Measurements from ENCODE around the gene DYNC2I2.
A peak's percentile ranks its signal among the peaks of the same experiment; 100 is the strongest.

DYNC2I2 gene

DNA sequence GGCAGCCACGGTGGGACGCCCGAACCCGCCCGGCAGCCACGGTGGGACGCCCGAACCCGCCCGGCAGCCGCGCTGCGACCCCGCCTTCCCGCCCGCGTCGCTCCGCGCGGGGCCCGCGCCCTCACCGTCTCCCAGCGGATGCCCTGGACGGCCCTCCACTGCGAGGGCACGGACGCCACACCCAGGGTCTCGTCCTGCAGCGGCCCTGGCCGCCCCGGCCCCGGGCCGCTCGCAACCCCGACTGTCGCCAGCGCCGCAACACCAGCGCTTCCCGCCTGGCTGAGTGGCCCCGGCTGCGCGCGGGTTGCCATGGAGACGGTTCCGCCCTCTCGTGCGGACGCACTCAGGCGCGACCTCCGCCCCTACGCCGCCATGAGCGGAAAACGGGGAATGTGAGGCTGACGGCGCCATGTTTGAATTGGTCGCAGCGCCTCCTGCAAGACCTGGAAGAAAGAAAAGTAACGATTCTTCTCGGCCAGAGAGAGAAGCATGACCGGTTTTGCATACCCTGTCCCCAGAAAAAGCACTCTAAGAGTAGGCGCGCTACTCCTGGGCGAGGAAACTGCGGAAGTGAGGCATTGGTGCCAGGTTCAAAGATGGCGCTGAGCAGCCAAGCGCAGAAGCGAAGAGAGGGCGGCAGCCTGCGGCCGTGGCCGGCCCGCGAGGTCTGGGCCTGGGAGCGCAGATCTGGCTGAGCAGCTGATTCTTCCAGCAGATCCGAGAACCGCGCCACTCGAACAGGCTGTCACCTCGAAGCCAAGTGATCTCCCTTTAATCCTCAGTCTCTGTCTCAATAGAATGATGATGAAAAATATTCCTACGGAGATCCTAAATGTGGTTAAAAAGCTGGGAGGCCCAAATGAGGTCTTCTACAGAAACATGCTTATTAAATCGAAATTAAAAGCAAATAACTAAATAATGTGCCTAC, at the start of gene DYNC2I2:
Gene DYNC2I2 (minus strand): TSS at position 432 of the 928 bp plus-strand sequence. CDS start 121 bp downstream, at position 311.
- peak within 1 kb of the TSS; percentile 53 for H3K4me3 ChIP-seq (ENCODE audit: low read depth, low read length)
- TF ChIP-seq, protein P1, sequence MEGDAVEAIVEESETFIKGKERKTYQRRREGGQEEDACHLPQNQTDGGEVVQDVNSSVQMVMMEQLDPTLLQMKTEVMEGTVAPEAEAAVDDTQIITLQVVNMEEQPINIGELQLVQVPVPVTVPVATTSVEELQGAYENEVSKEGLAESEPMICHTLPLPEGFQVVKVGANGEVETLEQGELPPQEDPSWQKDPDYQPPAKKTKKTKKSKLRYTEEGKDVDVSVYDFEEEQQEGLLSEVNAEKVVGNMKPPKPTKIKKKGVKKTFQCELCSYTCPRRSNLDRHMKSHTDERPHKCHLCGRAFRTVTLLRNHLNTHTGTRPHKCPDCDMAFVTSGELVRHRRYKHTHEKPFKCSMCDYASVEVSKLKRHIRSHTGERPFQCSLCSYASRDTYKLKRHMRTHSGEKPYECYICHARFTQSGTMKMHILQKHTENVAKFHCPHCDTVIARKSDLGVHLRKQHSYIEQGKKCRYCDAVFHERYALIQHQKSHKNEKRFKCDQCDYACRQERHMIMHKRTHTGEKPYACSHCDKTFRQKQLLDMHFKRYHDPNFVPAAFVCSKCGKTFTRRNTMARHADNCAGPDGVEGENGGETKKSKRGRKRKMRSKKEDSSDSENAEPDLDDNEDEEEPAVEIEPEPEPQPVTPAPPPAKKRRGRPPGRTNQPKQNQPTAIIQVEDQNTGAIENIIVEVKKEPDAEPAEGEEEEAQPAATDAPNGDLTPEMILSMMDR (IDR thresholded peaks at IDR 0.05; ENCODE audit: control insufficient read depth, extremely low read depth, insufficient read depth): no peak
- peak; percentile 81 for DNase-seq (ENCODE audit: low read depth)

DNA sequence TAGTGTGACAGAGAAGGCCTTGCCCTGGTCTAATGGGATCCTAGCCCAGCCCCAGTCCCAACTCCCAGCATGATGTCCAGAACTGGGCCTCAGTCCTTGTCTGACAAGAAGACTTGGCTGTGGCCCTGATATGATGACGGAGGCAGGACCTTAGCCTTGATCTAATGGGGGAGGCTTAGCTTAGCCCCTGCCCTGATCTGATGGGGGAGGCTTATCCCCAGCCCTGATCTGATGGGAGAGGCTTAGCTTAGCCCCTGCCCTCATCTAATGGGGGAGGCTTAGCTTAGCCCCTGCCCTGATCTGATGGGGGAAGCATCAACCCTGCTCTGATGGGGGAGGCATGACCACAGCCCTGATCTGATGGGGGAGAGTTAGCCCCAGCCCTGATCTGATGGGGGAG, 49.4 kb upstream of the DYNC2I2 start:
- H3K4me3 ChIP-seq (ENCODE audit: low read depth, low read length): no peak overlapping the region
- no peak for DNase-seq (ENCODE audit: low read depth)
- TF ChIP-seq, protein P1 (IDR thresholded peaks at IDR 0.05; ENCODE audit: control insufficient read depth, extremely low read depth, insufficient read depth): no peak

GRCh38 chr9:128705051-128705965, 48.7 kb upstream of the DYNC2I2 start:
- DNase-seq (ENCODE audit: low read depth): no peak
- TF ChIP-seq, protein P1 (IDR thresholded peaks at IDR 0.05; ENCODE audit: control insufficient read depth, extremely low read depth, insufficient read depth): no peak
- H3K4me3 ChIP-seq (ENCODE audit: low read depth, low read length): no peak overlapping the region

GRCh38 chr9:128704356-128704670, 47.7 kb upstream of the DYNC2I2 start:
- no peak overlapping the region for H3K4me3 ChIP-seq (ENCODE audit: low read depth, low read length)
- TF ChIP-seq, protein P1 (IDR thresholded peaks at IDR 0.05; ENCODE audit: control insufficient read depth, extremely low read depth, insufficient read depth): no peak
- no peak for DNase-seq (ENCODE audit: low read depth)

DNA sequence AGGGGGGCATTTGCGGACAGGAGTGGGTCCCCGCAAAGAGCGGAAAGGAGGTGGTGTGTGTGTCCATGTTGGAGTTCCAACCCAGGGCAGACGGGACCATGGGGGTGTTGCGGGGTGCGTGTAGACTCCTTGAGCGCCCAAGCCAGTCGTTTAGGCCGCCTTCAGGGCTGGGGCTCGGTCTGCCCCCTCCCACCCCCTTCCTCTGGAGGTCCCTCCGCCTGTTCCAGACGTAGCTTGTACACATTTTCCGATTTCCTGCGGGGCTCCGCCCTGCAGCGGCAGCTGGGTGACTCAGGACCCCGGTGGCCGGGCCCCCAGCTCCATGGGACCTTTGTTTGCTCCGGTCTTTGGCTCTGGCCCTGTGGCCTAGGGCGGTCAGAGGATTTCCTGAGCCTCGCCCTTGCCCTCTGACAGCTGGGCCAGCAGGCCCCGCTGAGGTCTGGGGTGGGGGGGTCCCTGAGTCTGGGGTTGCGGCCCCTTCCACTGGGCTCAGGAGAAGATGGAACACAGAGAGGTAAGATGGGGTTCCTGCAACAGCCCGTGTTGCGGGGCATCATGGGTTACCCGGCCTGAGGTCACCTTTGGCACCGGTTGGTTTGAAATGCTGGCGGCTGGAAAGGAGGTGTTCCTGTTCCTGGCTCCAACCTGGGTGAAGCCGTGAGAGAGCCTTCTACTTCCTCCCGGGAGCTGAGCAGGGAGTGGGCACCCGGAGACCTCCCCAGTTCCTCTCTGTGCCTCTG, 47.1 kb upstream of the DYNC2I2 start:
- no peak for DNase-seq (ENCODE audit: low read depth)
- TF ChIP-seq, protein P1 (IDR thresholded peaks at IDR 0.05; ENCODE audit: control insufficient read depth, extremely low read depth, insufficient read depth): no peak
- no peak overlapping the region for H3K4me3 ChIP-seq (ENCODE audit: low read depth, low read length)

DNA sequence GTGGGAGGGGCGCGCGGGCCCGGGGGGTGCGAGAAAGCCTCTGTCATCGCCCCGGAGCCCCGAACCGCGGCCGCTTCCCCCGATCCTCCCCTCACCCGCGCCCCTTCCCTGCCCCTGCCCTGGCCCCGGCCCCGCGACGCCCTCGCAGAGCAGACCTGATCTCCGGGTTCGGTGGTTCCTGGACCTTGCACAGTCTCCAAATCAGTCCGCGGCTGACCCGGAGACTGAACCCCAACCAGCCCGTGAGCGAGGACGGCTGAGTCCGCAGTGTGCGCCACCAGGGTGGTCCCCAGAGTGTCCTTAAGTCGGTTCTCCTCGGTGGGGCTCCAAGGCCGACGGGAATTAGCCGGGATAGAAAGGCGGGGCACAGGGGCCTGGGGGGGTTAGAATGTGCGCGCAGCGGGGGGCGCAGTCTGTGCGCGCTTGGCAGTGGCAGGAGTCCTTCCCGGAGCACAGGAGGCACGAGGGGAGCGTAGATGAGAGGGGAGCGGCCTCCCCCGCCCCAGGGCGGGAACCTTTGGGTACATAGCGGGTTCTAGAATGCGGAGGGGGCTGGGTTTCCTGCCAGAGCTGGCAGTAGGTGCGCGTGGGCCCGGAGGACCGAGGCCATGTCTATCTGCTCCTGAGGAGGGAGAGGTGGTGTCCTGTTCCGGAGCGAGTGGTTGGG, 46.4 kb upstream of the DYNC2I2 start:
- TF ChIP-seq, protein P1 (IDR thresholded peaks at IDR 0.05; ENCODE audit: control insufficient read depth, extremely low read depth, insufficient read depth): no peak
- peak overlapping the region; percentile 54 for H3K4me3 ChIP-seq (ENCODE audit: low read depth, low read length)
- DNase-seq (ENCODE audit: low read depth): no peak
